ENCODE measurements around the gene C3orf52. TPM values are rescaled to one million over a fixed set of nuclear protein-coding genes. Genes with fewer than 3 reads are reported as not detected.

The C3orf52 gene
- total RNA-seq, 1 donor from 2014 or later, result 4.2 TPM

DNA sequence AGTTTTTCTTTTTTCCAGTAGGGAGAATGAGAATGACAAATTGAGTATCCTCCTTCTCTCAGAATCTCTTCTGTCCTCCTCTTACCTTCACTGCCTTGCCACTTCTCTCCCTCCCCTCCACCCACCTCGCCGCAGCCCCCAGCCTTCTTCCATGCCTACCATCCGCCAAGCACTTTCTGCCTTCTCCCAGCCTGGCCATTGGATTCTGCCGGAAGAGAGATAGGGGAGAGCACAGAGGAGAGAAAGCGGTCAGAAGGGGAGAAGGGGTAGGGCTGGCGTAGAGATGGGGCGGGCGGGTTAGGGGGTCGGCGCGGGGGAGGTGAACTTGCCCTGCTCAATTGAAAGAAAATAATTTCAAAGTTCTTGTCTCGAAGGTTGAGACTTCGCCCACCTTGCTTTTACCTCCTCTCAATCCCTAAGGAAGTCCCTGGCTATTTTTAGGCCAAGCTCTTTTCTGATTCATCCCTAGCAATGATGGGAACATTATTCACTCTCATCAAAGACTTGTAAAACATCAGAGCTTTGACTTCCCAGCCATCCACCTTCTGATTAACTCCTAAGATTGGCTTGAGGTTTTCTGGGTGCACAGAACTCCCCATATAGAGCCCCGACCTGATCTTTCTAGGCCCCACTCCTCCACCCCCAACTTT lies 811 bp downstream of the C3orf52 start:
- no peak for DNase-seq

DNA sequence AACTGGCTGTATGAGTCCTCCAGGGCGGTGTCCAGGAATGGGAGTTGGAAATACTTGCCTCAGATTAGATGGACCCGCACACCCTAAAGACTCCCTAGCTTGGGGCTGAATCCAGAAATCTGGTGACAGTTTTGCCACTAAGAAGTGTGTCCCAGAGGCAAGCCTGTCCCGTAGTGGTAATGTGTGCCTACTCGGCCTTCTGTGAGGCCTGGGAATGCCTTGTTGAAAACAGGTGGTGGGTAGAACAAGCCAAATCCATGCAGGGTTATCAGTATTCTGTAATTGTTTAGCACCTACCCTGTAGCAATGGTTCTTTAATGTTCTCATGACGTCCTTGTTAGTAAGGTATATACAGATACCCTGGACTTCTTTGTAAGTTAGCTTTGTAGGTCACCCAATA lies 1.6 kb downstream of the C3orf52 start:
- no peak for DNase-seq

DNA sequence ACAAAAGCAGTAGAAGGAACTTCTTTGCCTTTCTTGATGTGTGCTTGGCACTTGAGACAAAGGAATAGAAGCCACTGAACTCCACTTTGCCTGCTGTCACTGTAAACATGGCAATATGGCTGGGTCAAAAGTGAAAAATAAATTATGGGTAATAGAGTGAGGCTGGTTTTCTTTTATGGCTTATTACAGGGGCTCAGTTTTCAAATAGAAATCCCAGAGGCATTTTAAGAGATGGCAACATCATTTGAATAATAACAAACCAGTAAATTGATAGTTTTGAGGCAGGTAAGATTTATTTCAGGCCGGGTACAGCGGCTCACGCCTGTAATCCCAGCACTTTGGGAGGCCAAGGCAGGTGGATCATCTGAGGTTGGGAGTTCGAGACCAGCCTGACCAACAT lies 2.8 kb downstream of the C3orf52 start:
- no peak for DNase-seq

DNA sequence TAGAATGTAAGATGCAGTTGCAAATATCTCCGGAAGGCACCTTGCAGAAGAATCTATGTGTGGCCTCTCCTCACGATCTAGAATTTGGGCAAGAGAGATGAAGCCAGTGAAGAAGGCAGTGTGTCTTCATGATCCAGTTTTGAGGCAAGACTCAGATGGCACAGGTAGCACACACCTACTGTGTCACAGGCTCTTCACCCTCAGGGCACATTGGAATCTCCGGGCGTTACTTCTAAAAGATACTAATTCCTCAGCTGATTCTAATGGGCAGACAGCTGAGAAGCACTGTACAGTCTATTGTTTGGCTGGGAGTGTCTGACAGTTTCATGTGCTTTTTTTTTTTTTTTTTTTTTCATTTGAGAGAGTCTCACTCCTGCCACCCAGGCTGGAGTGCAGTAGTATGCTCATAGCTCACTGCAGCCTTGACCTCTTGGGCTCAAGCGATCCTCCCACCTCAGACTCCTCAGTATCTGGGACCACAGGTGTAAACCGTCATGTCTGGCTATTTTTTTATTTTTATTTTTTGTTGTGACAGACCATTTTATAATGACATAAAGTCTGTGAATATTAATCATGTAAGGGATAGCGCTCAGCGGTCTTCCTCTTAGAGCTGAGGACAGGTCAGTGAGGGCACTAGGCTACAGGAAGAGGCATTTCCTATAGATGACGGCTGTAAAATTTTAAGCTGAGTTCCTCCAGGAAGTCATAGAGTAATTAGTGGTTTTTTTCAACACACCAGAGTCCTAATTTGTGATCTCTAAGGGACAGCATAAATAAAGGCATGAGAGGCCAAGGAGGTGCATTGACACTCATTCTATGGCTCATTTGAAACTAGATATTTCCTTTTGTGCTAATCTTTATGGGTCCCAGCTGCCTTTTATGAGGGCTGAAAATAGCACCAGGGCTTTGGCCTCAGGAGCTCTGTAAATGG lies 4.0 kb downstream of the C3orf52 start:
- no peak for DNase-seq

DNA sequence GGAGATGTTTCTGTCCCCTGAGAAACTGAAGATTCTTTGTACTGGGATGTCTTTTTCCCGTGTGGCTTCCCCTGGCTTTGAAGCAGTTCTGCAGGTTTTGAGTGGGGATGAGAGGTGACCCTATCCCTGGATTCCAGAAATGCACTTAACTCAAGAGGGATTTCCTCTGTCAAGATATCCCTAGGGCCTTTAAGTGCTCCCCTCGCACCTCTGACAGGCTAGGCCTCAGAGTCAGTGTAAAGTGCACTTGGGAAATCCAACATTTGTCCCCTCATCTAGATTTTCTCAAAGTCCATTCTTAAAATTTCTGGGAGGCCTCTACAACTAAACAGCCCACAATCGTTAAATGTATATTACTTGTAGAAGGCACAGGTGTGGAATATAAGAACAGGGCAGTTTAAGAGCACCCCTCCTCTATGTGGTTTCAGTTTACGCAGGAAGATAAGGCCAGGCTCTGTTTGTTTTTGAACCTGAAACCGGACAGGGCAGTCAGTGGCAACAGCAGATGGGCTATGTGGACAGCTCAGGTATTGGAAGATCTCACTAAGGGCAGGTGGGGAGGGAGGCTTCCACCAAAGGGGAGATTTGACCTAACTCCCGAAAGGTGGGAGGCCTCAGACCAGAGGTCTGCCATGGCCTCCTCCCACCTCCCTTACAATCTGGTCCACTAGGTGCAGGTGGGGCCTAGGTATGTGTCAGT lies 4.8 kb downstream of the C3orf52 start:
- no peak for DNase-seq

DNA sequence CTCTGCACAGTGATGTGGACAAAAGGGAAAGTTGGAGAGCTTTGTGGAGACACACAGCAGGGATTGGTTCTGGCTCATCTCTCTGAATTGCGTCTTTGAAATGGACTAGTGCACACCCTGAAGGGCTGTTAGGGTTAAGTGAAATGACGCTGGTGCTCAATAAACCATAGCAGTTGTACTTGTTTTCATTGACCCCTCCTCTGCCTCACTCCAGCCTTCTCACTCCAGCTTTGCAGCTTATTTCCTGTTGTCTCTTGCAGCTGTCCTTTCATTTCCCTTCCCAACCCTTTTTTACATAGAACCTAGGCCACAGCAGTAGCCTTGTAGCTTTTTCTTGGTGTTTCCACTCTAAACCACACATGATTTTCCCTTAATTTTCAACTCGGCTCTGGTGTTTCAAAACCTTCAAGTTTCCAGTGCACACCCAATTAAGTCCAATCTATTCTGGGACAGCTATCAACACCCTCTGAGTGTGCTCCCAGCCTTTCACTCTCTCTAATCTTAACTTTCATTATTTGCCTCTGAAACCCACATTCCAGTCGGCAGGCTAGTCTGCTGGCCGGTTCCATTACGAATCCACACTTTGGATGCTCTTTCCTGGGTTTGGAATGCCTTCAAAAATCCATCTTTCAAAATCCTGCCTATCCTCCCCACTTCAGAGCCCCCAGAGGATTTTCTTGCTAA lies 6.4 kb downstream of the C3orf52 start:
- no peak for DNase-seq

DNA sequence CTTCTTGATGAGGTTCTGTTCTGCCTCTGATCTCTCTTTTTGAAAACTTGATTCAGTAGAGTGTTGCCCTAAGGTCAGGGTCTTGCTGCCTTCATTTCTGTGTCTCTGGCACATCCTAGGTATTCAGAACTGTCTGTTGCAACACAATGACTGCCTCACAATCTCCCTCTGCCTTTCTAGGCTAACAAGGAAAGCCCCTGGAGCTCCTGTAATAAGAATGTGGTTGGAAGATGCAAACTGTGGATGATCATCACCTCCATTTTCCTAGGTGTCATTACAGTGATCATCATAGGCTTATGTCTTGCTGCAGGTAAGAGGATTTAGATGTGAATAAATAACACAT lies 7.0 kb downstream of the C3orf52 start:
- DNase-seq, result no peak

DNA sequence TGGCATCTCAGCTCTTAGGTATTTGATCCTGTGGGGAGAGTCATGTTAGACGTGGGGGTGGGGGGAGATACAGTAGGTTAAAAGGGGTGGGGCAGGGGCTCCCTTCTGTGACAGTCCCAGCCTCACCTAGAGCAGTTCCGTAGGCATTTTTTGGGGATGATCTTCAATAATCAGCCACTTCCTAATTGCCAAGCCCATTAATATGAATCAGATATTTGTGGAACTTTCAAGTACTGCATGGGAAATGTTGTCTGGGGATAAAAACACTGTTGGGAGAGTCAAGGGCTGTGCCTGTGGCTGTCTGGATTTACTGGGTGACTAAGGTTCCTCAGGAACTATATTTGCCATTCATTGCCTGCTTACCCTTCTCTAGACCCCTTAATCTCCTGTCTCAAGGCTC lies 9.5 kb downstream of the C3orf52 start:
- no peak for DNase-seq

DNA sequence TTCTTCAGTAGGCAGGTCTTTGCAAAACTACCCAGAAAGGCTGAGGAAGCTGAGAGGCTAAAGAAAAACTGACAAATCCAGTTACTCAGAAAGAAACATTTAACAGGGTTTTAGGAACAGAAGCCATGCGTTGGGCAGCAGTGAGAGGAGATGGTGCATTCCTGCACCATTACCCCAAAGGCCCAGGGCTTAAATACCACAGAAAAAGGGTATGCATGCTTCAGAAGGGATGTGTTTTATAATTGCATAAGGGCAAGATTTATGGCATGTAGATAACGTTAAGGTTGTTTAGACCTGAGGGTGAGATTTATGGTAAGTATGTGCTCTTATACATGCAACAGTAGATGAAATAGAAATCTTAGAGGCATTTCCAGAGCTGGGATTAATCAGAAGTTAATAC lies 10.0 kb downstream of the C3orf52 start:
- no peak for DNase-seq

DNA sequence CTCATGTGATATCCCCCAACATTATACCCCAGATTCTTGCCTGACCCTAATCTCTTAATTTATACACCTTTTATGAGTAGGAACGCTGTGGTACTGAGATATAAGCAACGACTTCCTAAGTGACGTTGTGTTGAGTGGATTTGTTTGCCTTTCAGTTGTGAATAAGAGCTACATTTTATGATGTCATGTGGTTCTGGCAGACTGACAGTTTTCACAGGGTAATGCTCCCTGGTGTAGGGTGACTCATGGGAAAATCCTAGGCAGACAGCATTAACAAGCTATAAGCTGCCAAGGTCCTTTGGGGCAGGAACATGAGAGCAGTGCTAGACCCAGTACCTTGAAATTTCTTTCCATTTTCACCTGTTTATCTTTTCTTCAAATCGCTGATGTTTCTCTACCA lies 11.2 kb downstream of the C3orf52 start:
- no peak for DNase-seq

DNA sequence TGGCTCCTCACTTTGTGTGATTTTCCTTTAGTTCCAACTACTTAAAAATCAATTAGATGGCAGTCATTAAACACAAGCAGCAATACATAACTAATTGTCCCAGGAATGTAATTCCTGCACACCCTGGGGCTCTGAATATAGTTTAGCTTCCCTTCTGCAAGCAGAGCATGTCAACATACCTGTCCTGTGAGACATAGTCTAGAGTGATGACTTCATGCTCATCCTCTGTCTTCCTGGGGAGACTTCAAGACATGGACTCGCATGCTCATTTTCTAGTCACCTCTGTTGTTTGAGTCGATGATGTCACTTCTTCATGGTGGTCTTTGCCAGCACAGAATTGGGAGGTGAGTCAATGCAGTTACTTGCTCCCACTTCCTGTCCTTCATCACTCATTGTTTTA lies 15.7 kb downstream of the C3orf52 start:
- DNase-seq, result no peak

DNA sequence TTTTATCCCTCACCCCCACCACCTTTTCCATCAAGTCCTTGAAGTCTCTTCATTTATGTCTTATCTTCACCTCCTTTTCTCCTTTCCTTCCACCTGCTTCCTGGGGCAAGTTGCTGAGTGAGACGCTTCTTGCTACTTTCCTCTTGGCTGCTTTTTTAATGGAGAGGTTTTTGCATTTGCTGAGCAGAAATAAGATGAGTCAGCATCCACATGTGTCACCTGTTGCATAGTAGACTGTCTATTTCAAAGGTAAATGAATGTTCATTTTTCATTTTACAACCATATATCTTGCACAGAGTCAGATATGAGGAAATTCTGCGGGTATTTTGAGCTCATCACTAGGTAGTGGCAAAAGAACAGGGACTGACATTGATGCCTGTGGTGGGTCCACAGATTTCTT lies 18.6 kb downstream of the C3orf52 start:
- DNase-seq, result no peak

DNA sequence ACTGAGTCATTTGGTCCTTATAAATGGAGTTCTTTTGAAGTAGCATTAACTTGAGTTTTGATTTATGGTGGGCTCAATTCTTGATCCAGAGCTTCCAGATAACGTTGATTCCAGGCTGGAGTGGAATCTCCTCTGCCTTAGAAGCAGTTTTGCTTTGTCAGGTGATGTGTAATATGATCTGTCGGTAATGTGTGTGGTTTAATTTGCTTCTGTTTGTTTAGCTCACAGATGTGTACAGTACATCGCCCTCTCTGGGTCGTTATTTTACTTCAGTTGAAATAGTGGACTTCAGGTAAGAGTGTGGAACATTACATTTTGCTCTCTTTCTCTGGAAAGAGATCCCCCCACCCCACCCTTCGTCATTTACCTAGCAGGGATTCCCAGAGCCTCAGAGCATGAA lies 23.1 kb downstream of the C3orf52 start:
- DNase-seq, result no peak

DNA sequence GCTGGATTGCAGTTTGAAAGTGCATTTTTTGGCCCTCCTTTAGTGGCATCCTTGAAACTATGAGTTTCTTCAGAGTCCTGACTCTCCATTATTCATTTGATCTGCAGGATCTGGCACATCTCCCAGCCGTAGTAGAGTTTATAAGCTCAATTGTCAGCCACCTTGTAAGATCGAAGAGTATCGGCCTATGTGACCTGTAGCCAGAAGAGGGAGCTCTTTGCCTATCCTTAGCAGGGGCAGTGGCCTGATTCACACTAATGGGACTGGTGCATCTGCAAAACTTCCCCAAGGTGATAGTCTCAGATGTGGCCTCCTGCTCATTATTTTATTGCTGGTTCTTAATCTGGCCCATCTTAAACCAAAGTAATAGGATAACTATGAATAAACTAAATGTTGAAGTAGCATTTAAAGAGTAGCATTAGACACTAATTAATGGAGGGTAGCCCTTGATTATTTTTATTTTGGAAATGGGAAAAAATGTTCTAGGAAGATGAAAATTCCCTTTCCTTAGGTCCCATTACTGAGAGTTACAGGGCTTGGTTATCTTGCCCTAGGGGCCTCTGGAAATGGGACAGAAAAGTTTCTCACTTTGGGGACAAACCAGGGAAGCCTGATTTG lies 25.7 kb downstream of the C3orf52 start:
- DNase-seq, result peak; percentile 71

DNA sequence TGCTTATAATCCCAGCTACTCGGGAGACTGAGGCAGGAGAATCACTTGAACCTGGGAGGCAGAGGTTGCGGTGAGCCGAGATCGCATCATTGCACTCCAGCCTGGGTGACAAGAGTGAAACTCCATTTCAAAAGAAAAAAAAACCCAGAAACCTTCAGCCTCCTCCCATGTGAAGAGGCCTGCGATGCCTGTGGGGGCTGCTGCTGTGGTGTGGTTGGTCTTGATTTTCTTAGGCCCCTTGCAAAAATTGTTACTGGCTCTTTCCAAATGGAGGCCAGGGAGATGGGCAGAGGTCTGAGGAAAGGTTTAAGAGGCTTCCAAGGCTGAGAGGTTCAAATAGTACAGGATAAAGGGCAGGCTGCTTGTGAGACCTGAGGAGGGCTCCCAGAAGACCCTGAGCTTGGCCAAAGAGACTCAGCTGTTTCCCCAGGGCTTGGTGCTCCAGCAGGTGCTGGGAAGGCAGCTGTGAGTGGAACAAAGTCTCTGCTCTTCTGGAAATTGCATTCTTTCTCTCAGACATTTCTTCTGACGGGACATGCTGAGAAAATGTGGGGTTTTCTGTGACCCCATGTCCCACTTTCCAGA lies 28.5 kb downstream of the C3orf52 start:
- peak; percentile 55 for DNase-seq

DNA sequence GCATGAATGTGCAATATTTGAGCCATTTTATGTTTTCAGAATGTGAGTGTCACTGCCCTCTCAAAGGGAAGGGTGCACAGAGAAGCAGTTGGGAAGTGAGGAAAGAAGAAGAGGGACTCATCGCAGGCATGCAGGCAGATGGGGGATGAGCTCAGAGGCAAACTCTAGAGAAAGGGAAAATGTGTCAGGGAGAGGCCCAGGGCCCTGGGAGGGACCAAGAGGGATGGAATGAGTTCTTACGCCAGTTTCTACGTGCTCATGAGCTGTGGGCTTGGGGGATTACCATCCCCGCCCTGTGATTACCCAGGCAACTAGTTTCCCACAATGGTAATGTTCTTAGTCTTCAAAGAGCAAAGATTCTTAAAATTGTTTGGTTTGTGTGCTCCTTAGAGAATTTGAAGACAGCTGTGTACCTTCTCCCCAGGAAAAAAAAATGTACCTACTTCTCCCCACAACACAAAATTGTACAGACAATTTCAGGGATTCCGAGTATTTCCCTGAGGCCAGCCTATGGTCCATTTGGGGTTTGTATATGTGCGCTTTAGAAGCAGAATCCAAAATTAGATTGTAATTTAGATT lies 29.1 kb downstream of the C3orf52 start:
- DNase-seq, result peak; percentile 45

DNA sequence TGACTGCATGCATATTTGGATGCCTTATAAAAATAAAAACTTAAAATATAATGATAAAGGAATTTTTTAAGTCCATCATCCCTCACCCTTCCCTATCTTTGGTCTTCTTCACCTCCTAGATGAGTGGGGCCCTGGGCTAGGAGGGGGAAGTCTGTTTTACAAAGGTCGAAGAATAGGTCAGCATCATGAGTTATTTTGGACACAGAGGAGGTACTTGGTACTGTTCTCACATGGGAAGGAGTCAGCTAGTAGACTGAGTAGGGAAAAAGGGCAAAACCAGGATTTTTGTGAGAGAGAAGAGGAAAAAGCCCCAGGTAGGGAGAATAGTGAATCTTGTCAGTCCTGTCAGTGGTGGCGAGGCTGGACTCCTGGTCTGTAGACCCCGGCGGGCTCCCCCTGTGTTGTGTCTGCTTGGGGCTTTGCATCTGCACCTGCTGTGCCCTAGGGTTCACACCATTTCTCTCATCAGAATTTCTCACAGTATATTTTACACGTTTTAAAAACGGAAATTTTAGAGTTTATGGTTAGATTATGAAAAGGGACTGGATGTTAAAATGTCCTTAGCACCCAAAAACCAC lies 29.7 kb downstream of the C3orf52 start:
- DNase-seq, result no peak

DNA sequence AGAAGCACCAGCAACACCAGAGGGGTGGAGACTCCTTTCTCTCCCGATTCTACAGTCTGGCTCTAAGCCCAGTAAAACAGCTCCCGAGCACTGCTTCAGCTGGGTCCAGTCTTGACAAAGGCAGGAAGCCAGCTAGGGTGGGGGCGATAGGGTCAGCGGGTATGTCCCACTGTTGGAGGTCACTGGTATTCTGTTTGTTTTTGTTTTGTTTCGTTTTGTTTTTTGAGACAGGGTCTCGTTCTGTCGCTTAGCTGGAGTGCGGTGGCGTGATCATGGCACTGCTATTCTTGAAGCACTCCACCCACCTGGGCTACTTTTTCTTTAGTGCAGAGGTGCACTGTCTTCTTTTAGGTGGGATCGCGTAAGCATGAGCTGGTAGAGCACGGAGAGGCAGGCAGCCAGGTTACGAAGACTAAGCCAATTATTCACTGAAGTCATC lies 30.6 kb downstream of the C3orf52 start:
- no peak for DNase-seq

DNA sequence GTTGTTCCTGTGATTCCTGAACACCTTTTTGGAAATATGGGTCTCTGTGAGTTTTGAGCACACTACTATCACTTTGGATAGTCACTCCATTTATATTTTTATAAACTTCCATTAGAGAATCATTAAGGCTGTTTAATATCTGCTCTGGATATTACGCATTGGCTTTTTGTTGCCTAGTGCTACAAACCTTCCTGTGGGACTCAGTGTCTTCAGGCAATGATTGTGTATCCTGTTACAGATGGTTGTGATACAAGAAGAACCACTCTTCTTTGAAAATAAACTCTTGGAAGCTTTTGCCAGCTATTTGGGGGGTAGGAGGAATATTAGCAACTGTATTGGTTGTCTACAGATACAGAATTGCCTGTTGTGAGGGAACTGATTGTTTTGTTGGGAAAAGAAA lies 31.2 kb downstream of the C3orf52 start:
- no peak for DNase-seq

DNA sequence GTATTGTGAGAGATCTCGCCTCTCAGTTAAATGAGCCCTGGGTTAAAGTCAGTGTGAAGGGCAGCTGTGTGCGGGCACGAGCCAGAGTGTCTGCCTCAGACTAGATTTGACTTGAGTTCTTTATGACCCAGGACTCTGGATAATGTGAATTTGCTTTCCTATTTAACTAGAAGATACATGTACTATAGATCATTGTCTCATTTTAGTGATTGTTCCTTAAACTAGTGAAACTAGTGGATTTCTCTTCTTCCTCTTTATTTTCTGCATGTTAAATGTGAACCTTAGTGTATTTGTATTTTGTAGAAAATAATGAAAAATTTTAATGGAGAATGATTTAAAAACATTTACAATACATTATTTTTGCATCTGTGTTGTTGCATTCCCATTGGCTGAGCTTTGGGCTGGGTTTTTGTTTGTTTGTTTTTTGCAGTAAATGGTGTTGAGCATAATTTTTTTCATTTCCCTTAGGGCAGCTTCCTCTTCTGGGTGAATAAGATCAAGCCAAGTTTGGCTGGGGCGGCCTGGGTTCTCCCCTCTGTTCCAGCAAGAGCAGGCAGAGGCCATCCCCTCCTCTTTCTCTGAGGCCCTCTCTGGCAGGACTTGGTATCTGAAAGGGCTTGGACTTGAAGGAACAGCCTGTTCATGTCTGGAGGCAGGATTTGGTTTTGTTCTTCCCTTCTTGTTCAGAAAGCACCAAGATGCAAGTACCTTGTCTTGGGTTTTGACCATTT lies 31.8 kb downstream of the C3orf52 start:
- DNase-seq, result no peak

All from tongue (tissue), 2 donors.